Right hindlimb (tissue), 1 donor: ENCODE measurements around the gene DYSF.
A peak's percentile ranks its signal among the peaks of the same experiment; 100 is the strongest.

Experiments
- DNase-seq: peaks from one replicate; pipeline ENCODE4 v3.0.0-alpha.2; 2018

Gene DYSF

DNA sequence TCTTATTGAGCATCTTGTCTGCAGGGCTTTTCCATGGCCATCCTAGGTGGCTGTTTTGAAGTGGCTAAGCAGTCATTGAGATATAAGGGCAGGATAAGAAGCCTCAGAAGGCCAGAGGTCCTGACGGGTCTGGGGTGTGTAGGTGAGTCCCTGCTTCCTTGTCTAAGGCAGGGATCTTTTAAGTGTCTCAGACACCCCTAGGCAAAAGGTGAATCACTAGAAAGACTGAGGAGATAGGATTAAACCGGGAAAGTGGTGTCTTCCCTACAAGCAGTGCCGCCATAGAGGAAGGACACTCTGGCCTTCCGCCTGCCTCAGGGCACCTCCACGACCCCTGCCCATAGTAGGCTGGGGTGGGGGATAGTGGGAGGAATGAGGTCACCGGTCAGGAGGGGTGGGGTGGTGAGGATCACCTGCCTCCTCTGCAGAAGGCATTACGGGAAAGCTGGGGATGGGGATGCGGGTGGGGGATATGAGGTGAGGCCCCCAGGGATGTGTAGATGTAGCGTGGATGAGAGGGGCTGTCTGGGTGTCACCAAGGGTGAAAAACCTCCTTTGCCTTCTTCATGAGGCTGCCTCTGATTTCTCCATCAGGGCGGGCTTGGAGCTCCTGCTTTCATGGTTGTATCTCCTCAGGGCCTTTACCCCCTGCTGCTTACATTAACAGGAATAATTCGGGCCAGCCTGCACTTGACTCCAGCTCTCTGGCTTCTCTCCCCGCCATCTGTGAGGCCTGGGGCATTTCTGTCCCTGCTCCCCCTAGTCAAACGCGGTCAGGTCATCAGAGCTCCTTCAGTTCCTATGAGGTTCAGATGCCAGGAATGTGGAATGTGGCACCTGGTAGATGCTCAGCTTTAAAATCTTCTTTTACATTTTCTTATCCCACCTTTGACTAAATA lies 244.0 kb downstream of the DYSF start:
- no peak for DNase-seq

DNA sequence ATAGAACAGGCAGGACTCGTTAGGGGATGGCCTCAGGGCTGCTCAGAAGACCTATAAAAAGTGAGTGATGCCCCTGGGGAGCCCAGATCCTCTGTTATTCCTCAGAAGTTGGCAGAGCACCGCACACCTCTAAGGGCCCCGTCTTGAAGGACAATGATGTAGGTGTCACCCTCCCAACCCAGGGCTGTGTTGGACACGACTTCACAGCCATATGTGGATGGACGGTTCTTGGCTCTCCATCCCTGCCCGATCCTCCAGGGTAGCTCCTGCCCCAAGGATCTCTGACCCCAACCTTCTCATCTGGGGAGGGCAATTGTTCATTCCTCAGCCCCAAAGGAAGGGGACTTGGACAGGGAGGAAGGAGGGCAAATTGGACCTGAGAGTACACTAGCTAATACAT lies 246.1 kb downstream of the DYSF start:
- peak; percentile 7 for DNase-seq

DNA sequence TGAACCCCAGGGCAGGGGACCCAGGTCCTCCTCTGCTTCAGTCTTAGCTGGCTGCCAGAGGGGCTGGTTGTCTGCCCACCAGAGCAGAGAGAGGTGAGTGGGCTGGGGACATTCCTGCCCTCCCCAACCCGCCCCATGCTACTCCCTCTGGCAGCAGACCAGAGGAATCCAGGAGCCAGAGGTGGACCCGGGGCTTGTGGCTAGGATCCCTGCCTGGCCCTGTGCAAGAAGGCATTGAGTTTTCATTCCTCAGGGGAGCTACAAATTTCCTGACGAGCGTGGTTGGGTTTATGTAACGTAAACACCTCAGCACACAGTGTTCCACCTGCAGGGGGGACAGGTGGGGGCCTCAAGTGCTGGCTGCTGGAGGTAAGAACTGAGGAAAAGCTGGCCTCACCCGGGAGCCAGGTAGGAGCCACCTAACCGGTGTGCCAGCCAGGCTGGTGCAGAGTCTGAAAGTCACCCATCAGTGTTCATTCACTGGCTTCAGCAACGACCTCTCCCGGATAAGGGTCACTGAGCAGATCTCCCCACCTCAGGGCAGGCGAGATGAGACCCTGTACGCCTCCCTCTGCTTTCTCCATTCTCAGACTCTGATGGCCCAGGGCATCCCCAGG lies 246.8 kb downstream of the DYSF start:
- peak; percentile 35 for DNase-seq

DNA sequence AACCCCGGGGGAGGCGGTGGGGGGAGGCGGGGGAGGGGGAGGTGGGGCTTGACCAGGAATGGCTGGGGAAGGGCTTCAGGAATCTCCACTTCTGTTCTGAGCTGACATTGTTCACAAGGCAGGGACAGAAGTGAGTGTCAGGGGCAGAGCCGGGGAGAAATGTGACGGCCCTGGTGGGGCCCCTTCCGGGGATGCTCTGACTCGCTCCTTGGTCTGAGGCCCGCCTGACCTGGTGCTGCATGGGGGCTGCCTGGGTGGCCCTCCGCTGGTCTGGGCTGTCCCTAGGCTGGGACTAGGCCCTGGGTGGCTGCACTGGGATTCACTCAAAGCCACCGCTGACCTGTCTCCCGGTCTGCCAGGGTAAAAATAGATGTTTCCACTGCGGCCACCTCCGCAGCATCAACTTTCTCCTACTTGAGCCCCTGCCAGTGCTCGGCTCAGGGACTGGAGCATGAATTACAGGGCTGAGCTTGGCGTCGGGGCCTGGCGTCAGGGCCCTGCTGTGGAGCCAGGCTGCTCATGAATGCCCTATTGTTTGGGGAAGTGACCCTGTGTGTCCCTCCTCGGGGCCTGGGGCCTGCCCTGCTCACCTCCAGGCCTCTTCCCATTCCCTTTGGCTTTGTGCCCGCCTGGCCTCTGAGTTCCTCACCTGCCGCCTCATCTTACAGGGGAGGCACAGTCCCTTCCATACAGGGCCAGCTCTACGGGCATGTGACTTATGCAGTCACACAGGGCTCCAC lies 247.5 kb downstream of the DYSF start:
- DNase-seq, result peak; percentile 92

DNA sequence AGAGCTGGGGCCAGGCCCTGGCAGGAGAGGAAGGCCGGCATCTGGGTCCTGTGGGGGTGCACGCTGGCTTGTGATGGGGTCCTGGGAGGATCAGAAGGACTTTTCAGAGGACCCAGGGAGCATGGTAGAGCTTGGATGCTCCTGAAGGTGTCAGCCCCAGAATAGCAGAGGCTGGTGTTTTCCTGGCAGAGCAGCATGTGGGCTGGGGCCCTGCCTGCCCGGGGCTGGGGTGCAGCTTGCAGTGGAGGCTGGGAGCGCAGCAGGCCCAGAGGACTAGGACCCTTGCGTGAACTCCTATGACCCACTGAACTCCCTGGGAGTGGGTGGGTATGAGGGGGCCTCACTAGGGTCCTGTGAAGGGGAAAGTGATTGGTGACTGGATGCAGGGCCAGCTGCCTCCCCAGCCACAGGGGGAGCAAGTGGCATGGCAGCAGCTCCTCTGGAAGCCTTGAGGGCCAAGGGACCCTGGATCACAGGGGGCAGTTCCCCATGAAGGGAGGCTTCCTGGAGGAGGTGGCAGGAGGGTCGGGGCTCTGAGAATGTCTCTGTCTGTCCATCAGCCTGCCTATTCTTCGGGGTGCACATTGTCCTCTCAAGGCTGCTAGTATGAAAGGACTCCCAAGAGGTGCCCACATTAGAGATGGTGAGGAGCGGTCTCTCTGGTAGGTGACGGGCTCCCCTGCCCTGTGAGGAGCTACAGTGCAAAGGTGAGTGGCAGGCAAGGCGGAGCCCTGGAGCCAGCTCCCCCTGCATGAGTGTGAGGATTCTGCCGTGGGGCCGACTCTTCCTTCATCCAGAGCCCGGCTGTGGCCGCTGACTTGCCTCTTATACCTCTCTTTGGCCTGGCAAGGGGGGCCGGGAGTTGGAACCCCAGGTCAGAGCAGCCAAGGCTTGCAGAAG lies 249.0 kb downstream of the DYSF start:
- DNase-seq, result peak; percentile 19

DNA sequence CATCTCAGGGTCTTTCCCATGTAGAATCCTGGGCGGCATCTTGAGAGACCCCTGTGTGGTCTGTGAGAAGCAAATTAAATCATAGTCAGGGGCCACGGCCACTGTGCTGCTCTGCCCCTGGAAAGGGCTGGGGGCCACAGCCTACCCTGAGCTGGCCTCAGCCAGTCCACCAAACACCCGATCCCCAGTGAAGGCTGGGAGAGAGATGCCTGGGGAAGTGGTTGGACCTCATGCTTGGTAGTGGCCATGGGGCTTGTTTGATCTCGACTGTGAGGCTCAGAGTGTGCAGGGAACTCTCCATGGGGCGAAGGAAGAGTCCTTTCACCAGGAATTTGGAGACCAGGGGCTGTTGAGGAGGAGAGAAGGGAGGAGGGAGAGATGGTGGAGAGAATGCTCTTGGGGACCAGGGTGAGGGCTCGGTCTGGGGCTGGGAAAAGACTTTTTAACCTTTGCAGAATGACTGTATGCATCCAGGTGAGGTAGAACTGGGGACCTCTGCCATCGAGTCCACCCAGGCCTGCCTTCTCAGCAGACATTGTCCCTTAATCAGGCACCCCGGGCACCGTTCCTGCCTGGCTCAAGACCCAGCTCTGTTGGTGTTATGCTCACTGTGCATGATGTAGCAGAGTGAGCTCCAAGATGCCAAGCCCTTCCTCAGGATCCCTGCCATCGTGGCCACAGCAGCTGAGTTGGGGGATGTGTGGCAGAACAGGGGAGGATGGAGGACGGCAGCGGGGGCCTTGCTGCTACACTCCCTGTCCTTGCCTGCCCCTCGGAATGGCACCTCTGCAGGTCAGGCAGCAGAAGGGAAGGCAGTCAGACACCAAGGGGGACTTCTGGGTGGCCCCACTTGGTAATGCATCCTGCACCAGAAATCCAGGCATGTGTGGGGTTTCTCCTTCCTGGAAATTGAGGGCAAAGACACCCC lies 249.9 kb downstream of the DYSF start:
- DNase-seq, result peak; percentile 20

DNA sequence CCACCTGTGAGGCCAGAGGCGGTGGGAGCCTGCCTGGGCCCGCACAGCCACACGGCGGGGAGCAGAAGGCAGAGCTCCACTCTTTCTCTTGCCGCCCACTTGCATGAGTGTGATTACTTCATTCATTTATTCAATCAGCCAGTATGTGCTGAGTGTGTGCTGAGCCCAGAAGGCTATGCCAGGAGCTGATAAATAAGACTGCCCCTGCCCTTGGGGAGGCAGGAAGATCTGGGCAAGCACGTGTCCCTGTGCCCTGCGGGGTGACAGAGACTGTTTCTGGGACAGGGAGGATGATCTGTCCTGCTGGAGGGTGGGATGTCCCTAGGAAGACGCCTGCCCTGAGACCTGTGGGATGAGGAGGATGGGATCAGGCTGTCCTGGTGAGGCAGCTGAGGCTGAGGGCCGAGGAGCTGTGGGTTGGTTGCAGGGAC lies 250.8 kb downstream of the DYSF start:
- DNase-seq, result no peak

DNA sequence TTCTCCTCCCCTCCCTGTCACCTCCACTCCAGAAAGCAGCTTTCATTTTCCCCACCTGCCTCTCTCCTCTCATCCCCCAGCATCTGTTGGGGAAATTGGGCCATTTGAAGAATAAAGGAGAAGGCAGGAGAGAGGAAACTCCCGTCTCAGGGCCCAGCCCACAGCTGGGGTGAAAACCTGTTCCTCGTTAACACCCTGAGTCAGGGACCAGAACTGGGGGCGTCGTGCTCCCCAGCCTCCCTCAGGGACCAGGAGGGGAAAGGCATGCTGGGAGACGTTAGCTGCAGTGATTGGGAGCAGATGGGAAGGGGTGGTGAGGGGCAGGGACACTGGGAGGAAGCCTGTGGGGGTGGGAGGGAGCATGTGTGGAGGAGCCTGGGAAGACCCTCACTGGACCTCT lies 251.3 kb downstream of the DYSF start:
- DNase-seq, result no peak

DNA sequence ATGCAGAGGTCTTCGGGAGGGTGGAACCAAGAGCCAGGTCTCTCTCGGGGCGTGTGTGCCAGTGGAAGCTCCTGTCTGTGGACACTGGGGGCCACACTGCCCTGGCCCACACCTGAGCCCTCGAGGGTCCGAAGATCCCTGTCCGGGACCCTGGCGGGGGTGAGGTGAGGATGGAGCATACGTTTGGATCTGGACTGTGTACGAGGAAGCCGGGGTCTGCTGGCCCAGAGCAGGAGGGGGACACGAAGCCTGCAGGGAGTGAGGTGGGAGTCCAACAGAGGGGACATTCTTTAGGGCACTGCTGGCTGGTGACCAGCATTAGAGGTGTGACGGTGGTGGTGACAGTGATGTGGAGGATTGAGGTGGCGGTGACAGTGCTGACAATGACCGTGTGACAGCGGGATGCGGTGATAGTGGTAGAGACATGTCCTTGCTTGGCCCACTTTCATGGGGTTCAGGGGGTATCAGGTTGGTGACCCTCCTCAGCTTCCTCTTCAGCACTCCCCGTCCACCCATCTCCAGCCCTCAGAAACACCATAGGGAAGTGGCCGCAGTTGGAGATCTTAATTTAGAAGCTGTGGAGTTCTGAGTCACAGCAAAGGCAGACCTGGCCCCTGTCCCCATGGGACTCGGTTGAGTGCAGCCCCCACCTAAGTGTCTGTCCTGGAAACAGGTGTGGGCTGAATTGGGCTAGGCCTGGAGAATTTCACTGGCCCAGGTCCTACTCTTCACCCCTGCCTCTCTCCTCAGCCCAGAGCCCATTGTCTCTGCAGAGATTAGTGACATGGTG lies 252.0 kb downstream of the DYSF start:
- DNase-seq, result no peak

DNA sequence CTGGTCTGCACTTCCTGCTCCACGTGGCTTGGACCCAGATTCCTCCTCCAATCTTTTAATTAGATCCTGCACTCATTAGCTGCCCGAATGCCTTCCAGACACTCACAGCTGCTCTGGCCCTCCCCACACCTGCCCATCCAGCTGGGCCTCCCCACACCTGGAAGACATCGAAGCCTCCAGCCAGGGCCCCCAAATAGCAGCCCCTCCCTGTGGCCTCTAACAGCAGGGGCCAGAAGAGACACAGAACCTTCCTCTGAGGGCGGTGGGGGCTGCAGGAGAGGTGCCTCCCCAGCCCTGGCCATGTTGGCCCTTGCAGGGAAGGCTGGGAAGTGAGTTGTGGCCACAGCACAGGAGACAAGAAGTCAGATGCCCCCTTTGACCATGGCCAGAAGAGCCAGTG lies 252.8 kb downstream of the DYSF start:
- no peak for DNase-seq

DNA sequence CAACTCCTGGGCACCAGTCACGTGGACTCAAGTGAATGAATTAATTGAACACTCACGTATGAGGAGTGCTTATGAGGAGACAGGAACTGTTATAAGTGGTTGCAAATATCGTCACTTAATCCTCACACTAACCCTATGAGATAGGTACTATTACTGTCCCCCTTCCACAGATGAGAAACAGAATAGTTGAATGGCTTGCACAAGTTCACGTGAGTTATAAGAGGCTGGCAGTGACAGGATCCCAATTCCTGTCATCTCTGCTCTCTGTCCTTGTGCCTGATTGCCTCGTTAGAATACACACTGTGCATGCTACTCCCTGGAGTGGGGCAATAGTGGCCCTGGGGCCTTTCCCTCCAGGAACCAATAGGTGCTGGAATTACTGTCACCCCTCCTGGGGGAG lies 253.5 kb downstream of the DYSF start:
- no peak for DNase-seq

DNA sequence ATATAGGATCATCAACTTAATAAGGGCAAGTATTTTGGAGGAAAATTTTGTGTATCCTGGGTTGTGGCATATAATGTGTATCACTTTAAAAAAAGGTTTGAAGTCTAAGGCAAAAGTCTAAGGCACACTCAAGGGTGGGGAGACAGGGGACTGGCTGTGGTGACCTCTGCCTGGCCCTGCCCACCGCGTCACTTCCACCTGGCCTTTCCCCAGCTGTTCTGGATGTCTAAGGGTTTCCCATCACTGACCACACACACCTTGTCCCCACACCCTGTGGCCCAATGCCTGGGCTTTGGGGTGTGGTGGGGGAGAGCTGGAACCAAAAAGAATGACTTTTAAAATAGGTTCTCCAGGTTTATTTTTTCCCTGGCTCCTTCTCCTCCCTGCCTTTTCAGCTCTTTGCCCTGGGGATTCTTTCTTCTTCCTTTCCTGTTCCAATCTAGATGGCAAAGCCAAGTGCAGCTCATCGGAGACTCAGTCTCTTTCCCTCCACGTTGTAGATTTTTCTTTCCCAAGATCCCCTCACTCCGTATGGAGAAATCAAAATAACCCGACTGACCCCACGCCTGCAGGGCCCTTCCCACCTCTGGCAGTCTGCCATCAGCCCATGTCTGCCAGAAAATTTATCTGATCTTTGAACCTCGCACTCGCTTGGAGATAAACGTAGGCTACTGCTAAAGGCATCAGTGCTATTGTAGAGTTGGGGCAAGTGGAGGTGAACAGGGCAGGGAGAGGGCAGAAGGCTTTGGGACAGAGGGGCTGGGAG lies 257.2 kb downstream of the DYSF start:
- DNase-seq, result peak; percentile 50

DNA sequence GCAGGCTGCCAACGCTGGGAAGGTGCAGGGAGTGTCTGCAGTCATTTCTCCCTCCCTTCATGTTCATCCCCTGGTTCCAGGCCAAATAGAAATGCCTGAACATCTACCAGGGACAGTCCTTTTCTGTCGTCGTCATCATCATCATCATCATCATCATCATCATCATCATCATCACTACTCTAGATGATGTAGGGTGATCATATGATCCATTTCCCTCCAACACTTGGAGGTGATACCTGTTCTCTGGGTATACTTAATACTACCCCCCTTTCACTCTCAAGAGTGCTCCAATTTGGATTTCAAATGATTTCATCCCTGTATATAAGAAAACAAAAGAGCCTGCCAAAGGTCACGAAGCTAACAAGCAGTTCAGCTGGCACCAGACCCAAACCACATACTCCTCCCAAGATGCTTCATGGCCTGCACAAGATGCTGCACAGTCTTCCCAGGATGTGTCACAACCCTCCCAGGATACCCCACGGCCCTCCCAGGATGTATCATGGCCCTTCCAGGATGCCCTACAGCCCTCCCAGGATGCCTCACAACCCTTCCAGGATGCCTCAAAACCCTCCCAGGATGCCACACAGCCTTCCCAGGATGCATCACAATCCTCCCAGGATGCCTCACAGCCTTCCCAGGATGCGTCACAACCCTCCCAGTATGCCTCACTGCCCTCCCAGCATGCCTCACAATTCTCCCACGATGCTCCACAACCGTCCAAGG lies 257.9 kb downstream of the DYSF start:
- DNase-seq, result no peak

DNA sequence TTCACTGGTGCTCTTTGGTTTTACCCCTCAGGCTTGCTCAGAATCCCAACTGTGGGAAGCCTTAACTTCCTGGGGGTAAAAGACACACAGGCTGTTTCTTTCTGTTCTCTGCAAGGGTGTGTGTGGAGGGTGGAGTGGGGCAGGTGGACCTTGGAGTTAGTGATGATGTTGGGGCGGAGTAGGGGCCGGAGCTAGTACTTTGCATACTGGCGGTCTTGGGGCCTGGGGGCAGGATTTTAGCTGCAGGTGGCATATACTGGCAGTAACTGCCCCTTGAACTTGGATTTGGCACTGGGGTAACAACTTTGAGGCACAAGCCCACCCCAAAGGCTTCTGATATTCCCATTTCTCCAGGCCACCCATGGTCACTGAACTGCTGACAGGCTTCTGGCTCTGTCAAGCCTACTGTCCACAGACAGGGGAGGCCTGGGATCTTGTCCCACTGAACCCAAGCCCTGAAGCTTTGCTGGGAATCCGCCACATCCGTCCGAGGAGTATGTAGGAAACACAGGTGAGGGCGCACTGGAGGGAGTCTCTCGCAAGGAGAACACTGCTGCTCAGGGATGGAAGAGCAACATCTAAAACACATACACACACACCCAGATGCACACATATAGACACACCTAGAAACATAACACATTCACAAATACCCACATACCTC lies 258.9 kb downstream of the DYSF start:
- DNase-seq, result no peak

DNA sequence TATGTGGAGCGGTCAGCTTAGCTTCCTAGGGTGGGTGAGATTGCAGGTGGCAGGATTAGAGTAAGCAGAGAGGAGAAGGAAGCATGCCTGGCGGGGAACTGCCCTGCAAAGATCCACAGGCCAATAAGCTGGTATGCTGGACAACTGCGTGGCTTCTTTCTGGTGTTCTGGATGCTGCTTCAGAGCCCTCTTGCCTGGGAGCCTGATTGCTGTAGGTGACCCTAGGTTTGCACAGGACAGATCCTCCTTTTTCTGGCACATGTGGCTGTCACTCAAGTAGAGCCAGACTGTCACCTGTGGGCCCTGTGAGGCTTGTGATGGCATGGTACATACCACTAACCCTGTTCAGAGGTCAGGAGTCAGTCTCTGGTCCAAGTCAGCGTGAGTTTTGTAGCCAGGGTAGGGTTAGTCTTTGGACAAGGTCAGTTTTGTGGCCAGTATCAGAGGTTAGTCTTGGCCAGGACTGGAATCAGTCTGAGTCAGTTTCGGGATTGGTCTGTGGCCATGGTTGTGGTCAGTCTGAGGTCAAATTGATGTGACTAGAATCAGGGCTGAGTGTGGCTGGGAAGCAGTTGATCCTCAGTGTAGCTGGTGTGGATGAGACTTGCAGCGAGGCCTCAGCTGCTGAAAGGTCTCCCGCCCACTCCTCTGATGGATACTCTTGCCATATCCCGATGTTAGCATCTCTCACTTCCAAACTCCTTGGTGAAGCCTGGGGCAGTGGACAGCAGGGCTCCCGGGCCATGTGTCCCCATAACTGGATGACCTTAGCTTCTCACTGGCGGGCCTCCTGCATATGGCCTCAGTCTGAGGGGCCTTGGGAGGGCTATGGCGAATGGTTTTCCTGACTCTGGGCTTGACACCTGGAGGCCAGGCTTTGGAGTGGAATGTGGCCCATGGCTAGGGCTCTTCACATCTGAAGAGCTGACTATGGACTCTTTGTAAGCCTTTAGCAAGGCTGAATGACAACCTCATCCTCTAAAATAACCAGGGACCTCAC lies 260.5 kb downstream of the DYSF start:
- DNase-seq, result no peak

DNA sequence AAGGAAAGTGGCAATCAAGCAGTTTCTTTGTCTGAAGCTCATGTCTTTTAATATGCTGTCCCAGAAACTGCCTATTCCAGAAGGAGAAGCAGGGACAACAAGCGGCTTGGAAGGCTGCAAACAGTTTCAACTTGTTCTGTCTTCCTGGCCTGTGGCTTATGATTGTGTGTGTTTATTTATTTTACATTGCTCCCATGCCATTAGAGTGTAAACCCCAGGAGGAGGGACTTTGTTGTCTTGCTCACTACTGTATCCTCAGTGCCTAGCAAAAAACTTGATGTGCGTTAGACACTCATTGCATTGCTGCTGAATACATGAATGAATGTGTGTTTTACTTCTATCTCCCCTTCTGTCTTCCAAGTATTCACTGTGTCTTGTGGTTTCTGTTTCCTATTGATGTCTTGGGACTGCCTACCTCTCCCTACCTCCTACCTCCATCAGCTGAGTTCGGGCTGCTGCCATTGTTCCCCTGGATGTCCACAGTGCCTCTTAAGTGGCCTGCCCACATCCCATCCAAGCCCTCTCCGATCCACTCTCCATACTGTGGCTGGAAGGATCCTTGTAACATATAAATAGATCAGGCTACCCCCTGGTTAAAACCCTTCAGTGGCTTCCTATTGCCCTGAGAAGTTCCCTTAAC lies 261.4 kb downstream of the DYSF start:
- no peak for DNase-seq
